Esophagus muscularis mucosa (tissue), 4 donors: ENCODE measurements around the gene GPS2. TPM values are rescaled to one million over a fixed set of nuclear protein-coding genes. Genes with fewer than 3 reads are reported as not detected.
A peak's percentile ranks its signal among the peaks of the same experiment; 100 is the strongest.

Experiments
- DNase-seq: peaks from one replicate; pipeline ENCODE4 v3.0.0-alpha.2; 2017; ENCODE audit errors: extremely low spot score
- H3K27ac ChIP-seq, 4 donors: fragments of 200-600 bp; sonication (generic); replicated peaks in 1 of 4; 1 replicate in 3 of 4; 2 replicates in 1 of 4; pipeline ENCODE4 v1.5.1; 2016 to 2019; ENCODE audit warnings: mild to moderate bottlenecking in 1 of 4
- H3K27me3 ChIP-seq, 4 donors: fragments of 200-600 bp; sonication (generic); one replicate each; pipeline versions ENCODE4 v1.5.1 to v1.6.0; 2016 to 2019
- H3K36me3 ChIP-seq, 4 donors: fragments of 200-600 bp; sonication (generic); one replicate each; pipeline ENCODE4 v1.5.1; 2016 to 2019
- H3K4me1 ChIP-seq, 4 donors: fragments of 200-600 bp; sonication (generic); one replicate each; pipeline ENCODE4 v1.5.1; 2016 to 2019
- H3K4me3 ChIP-seq, 4 donors: fragments of 200-600 bp; sonication (generic); 1 replicate in 2 of 4; 2 replicates in 2 of 4; pipeline ENCODE4 v1.5.1; 2016 to 2019; ENCODE audit warnings: mild to moderate bottlenecking in 4 of 4, moderate library complexity in 1 of 4
- H3K9me3 ChIP-seq, 4 donors: fragments of 200-600 bp; sonication (generic); 1 replicate in 3 of 4; 2 replicates in 1 of 4; pipeline ENCODE4 v1.5.1; 2016 to 2019
- CTCF ChIP-seq, 3 experiments: fragments of 200-600 bp in 2 of 3; fragments of 450-650 bp in 1 of 3; sonication (generic) in 2 of 3; IDR thresholded peaks; one replicate each; pipeline ENCODE4 v1.5.1; 2017 to 2019; ENCODE audit warnings: antibody characterized with exemption in 3 of 3, mild to moderate bottlenecking in 2 of 3, moderate library complexity in 1 of 3
- EP300 ChIP-seq: sonication (generic); formaldehyde crosslinking; IDR thresholded peaks from one replicate; pipeline ENCODE4 v1.6.1; 2017; ENCODE audit warnings: antibody characterized with exemption
- POLR2A ChIP-seq: fragments of 450-650 bp; IDR thresholded peaks from one replicate; pipeline ENCODE4 v1.6.1; 2017; ENCODE audit warnings: antibody characterized with exemption, moderate library complexity, mild to moderate bottlenecking, low read depth
- POLR2AphosphoS5 ChIP-seq, 2 donors: sonication (generic); formaldehyde crosslinking; IDR thresholded peaks; one replicate each; pipeline ENCODE4 v1.6.1; 2017; ENCODE audit warnings: antibody characterized with exemption in 2 of 2
- WGBS: methylation state at CpG from one replicate; pipeline ENCODE4 v1.1.5; 2018; 5-methylcytosine and 5-hydroxymethylcytosine counted together
- intact Hi-C: fragments of 100-400 bp; cut with DNase I; formaldehyde crosslinking; loops from one replicate; pipeline ENCODE4 v1.15.1; 2023
- total RNA-seq, 4 donors: library from RNA; depleted of rRNA; stranded (reverse); fragments of >200 nt; gene quantifications; one replicate each; pipeline versions ENCODE4 v1.1.0 to v1.2.1, GENCODE V29; 2016

The GPS2 gene
- total RNA-seq, 4 donors from 2014 or later, result 89.6 to 112 (median 90.2) TPM

- Histone ChIP-seq H3K9me3 (no peaks in the 10 kb centered on the region), H3K4me3 (no peak overlapping the region), H3K36me3 (no peaks in the 10 kb centered on the region), H3K27ac (peak overlapping the region in 3 of 4 donors; percentile 98 to 99 (median 99)), H3K27me3 (peaks cover 0 to under 1% (median 0%) of the 10 kb centered on the region in 4 donors), H3K4me1 (peaks cover 23 to 52% (median 43%) of the 10 kb centered on the region in 4 donors)
- no peak for DNase-seq
- 71% methylated on average over 19 of the region's 19 CpGs for WGBS
- intact Hi-C loops, result no loop called here
- TF ChIP-seq POLR2A (no peak), POLR2AphosphoS5 (IDR thresholded peaks at IDR 0.05) (no peak), EP300 (no peak), CTCF (IDR thresholded peaks at IDR 0.05) (no peak)
These were observed 33.5 kb upstream of the GPS2 start for GRCh38 chr17:7348478-7349242.

GRCh38 chr17:7347630-7348477 lies 32.7 kb upstream of the GPS2 start:
- H3K36me3 ChIP-seq, result no peaks in the 10 kb centered on the region
- H3K4me1 ChIP-seq, result peaks cover 15 to 44% (median 35%) of the 10 kb centered on the region in 4 donors
- H3K27ac ChIP-seq, result peak overlapping the region in 1 of 4 donors; percentile 18
- intact Hi-C loops, result no loop called here
- WGBS, result 63% methylated on average over 16 of the region's 19 CpGs
- DNase-seq, result no peak
- TF ChIP-seq CTCF (IDR thresholded peaks at IDR 0.05), result no peak
- TF ChIP-seq POLR2A, result no peak
- no peak for TF ChIP-seq EP300
- TF ChIP-seq POLR2AphosphoS5 (IDR thresholded peaks at IDR 0.05), result no peak
- no peaks in the 10 kb centered on the region for H3K9me3 ChIP-seq
- no peak overlapping the region for H3K4me3 ChIP-seq
- peaks cover 0 to 8% (median 0%) of the 10 kb centered on the region in 4 donors for H3K27me3 ChIP-seq

DNA sequence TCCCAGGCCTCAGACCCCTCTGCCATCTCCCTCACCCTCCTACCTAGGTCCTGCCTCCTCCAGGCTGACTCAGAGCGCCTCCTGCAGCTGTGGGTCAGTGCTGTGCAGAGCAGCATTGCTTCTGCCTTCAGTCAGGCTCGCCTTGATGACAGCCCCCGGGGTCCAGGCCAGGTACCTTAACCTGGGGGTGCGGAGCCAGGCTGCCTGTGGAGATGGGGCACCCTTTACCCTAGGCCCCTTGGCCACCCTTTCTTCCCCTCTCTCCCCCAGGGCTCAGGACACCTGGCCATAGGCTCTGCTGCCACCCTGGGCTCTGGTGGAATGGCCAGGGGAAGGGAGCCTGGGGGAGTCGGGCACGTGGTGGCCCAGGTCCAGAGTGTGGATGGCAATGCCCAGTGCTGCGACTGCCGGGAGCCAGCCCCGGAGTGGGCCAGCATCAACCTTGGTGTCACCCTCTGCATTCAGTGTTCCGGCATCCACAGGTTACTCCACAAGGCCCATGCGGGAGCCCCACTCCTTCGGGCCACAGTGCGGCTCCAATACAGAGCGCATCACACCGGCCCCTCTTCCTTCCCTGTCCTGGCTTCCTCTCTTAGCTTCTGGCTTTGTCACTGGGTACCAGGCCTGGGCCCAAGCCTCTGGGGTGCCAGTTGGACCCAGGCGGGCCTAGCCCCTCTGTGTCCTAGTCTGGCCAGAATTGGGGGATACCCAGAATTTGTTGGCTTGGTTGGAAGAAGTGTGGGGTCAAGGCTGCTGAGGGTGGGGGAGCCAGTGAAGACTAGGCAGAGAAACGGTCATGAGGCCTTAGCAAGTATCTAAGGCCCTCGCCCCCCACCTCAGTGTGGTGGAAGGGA lies 31.8 kb upstream of the GPS2 start:
- DNase-seq, result no peak
- H3K36me3 ChIP-seq, result no peaks in the 10 kb centered on the region
- H3K9me3 ChIP-seq, result no peaks in the 10 kb centered on the region
- intact Hi-C loops, result no loop called here
- no peak for TF ChIP-seq CTCF (IDR thresholded peaks at IDR 0.05)
- TF ChIP-seq POLR2AphosphoS5 (IDR thresholded peaks at IDR 0.05), result no peak
- TF ChIP-seq EP300, result no peak
- TF ChIP-seq POLR2A, result no peak
- WGBS, result 80% methylated on average over 13 of the region's 18 CpGs
- H3K4me3 ChIP-seq, result no peak overlapping the region
- peaks cover 9 to 36% (median 28%) of the 10 kb centered on the region in 4 donors for H3K4me1 ChIP-seq
- H3K27me3 ChIP-seq, result peaks cover 0 to 15% (median 0%) of the 10 kb centered on the region in 4 donors
- H3K27ac ChIP-seq, result no peak overlapping the region

DNA sequence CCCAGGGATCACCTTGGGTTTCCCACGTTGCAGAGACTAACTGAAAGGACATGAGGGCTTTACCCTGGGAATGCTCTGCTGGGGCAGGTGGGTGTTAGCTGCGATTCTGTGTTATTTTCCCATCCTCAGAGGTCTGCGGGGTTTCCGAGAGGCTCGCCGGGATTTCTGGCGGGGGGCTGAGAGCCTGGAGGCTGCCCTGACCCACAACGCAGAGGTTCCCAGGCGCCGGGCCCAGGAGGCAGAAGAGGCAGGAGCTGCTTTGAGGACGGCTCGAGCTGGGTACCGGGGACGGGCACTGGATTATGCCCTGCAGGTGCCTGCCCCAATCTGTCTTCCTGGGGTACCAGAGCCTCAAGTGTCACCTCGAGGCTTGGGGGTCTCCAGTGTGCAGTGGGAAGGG lies 28.1 kb upstream of the GPS2 start:
- Histone ChIP-seq H3K4me3 (no peak overlapping the region), H3K4me1 (peaks cover 0 to 6% (median 1%) of the 10 kb centered on the region in 4 donors), H3K27me3 (peaks cover 0 to 48% (median 4%) of the 10 kb centered on the region in 4 donors), H3K36me3 (no peaks in the 10 kb centered on the region), H3K9me3 (no peaks in the 10 kb centered on the region), H3K27ac (no peak overlapping the region)
- TF ChIP-seq CTCF (IDR thresholded peaks at IDR 0.05) (no peak), POLR2AphosphoS5 (IDR thresholded peaks at IDR 0.05) (no peak), POLR2A (no peak), EP300 (no peak)
- 79% methylated on average over 6 of the region's 15 CpGs for WGBS
- no peak for DNase-seq
- intact Hi-C loops, result no loop called here
